ENCODE results near the gene PRELID3B.

DNA sequence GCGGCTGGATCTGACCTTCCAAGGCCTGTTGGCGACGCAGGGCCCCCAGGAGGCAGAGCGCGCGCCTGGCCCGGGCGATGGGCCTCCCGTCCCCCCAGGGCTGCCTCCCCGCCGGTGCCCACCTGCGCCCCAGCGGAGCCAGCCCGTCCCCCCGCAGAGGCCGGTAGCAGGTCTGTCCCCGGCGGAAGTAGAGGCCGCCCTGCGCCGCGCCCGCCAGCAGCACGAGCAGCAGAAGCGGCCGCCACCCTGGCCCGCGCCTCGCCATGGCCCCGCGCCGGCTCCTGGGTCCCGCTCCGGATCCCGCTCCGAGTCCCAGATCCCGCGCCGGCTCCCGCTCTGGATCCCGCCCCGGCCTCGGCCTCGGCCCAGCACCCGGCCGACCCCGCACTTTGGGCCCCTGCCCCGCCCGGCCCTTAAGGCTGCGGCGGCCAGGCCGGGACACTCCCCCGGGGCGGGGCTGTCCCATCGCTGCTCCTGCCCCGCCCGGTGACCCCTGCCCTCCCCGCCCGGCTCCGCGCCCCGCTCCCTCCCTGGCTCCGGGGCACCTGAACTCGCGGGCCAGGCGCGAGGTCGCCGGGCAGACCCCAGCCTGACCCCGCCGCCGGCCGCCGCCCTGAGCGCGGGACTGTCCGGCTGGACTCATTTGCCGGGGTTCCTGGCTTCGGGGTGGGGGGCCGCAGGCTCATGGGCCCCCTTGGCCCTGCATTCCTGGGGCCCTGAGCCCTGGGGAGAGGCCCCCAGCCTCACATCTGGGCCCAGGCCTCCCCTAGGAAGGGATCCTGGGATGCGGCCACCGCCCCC, 35.5 kb downstream of the PRELID3B start, which contains the start of gene CTSZ:
- TF ChIP-seq, protein P1, sequence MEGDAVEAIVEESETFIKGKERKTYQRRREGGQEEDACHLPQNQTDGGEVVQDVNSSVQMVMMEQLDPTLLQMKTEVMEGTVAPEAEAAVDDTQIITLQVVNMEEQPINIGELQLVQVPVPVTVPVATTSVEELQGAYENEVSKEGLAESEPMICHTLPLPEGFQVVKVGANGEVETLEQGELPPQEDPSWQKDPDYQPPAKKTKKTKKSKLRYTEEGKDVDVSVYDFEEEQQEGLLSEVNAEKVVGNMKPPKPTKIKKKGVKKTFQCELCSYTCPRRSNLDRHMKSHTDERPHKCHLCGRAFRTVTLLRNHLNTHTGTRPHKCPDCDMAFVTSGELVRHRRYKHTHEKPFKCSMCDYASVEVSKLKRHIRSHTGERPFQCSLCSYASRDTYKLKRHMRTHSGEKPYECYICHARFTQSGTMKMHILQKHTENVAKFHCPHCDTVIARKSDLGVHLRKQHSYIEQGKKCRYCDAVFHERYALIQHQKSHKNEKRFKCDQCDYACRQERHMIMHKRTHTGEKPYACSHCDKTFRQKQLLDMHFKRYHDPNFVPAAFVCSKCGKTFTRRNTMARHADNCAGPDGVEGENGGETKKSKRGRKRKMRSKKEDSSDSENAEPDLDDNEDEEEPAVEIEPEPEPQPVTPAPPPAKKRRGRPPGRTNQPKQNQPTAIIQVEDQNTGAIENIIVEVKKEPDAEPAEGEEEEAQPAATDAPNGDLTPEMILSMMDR (IDR thresholded peaks at IDR 0.05) = no peak
- TF ChIP-seq POLR2A (IDR thresholded peaks at IDR 0.05) (peak; percentile 57 to 72), POLR2AphosphoS5 (IDR thresholded peaks at IDR 0.05) (no peak)

Data from gastroesophageal sphincter (tissue), 3 donors.